Endothelial cell of umbilical vein (primary cell): ENCODE results near the gene LACTBL1.

Experiments
- POLR2A ChIP-seq: IDR thresholded peaks from 2 replicates; pipeline ENCODE4 v1.6.1; 2012; ENCODE audit warnings: low read depth, mild to moderate bottlenecking, control low read depth, low read length
- TF ChIP-seq, protein P1 (sequence below), 2 donors: IDR thresholded peaks; 1 replicate in 1 of 2; 2 replicates in 1 of 2; pipeline ENCODE4 v1.5.1; 2011; ENCODE audit warnings: low read length in 2 of 2, mild to moderate bottlenecking in 2 of 2, moderate library complexity in 2 of 2, control low read depth in 1 of 2, inconsistent platforms in 1 of 2, low read depth in 1 of 2; ENCODE audit not compliant: insufficient read depth in 1 of 2; ENCODE audit errors: extremely low read depth in 1 of 2

- TF ChIP-seq, protein P1, sequence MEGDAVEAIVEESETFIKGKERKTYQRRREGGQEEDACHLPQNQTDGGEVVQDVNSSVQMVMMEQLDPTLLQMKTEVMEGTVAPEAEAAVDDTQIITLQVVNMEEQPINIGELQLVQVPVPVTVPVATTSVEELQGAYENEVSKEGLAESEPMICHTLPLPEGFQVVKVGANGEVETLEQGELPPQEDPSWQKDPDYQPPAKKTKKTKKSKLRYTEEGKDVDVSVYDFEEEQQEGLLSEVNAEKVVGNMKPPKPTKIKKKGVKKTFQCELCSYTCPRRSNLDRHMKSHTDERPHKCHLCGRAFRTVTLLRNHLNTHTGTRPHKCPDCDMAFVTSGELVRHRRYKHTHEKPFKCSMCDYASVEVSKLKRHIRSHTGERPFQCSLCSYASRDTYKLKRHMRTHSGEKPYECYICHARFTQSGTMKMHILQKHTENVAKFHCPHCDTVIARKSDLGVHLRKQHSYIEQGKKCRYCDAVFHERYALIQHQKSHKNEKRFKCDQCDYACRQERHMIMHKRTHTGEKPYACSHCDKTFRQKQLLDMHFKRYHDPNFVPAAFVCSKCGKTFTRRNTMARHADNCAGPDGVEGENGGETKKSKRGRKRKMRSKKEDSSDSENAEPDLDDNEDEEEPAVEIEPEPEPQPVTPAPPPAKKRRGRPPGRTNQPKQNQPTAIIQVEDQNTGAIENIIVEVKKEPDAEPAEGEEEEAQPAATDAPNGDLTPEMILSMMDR (IDR thresholded peaks at IDR 0.05; ENCODE audit: extremely low read depth in 1 of 2, insufficient read depth in 1 of 2, low read depth in 1 of 2, low read length in 2 of 2) = no peak
- TF ChIP-seq POLR2A = no peak
Measured at GRCh38 chr1:22906968-22907367, 65.7 kb downstream of the LACTBL1 start.
